LNCAP (cell line): ENCODE measurements around the gene C11orf21.

Source experiments
- CTCF ChIP-seq: fragments of 450-650 bp; IDR thresholded peaks from 2 replicates; pipeline ENCODE4 v1.5.1; 2017; ENCODE audit warnings: mild to moderate bottlenecking

C11orf21 gene

GRCh38 chr11:2313051-2313951 lies 11.6 kb upstream of the C11orf21 start:
- TF ChIP-seq CTCF: no peak

GRCh38 chr11:2312232-2313042 lies 10.7 kb upstream of the C11orf21 start:
- no peak for TF ChIP-seq CTCF

GRCh38 chr11:2311353-2312133 lies 9.8 kb upstream of the C11orf21 start:
- TF ChIP-seq CTCF: no peak

- no peak for TF ChIP-seq CTCF
These were observed 9.2 kb upstream of the C11orf21 start for GRCh38 chr11:2310786-2311352.

GRCh38 chr11:2310073-2310785 lies 8.5 kb upstream of the C11orf21 start:
- no peak for TF ChIP-seq CTCF

- TF ChIP-seq CTCF: no peak
These were observed 7.7 kb upstream of the C11orf21 start for GRCh38 chr11:2309251-2310072.
